GM19455 (cell line): ENCODE data around the gene BEGAIN.

Source experiments
- ATAC-seq: cut with Tn5 transposase; IDR thresholded peaks from one replicate; pipeline ENCODE4 v1.9.1; 2021; ENCODE audit not compliant: unreplicated experiment

Gene BEGAIN

GRCh38 chr14:100539766-100540140, 47.5 kb downstream of the BEGAIN start:
- no peak for ATAC-seq

- no peak for ATAC-seq
Measured at GRCh38 chr14:100539003-100539660, 48.1 kb downstream of the BEGAIN start.

- ATAC-seq: no peak
Measured at GRCh38 chr14:100538351-100539002, 48.7 kb downstream of the BEGAIN start.

- ATAC-seq: no peak
Measured at GRCh38 chr14:100537446-100538350, 49.5 kb downstream of the BEGAIN start.

GRCh38 chr14:100536721-100537445, 50.3 kb downstream of the BEGAIN start:
- ATAC-seq: no peak

GRCh38 chr14:100536121-100536510, 51.1 kb downstream of the BEGAIN start:
- no peak for ATAC-seq

- no peak for ATAC-seq
Measured at GRCh38 chr14:100535287-100536120, 51.7 kb downstream of the BEGAIN start.

GRCh38 chr14:100534528-100535286, 52.5 kb downstream of the BEGAIN start:
- ATAC-seq: no peak

- no peak for ATAC-seq
Measured at GRCh38 chr14:100533656-100534485, 53.3 kb downstream of the BEGAIN start.

- no peak for ATAC-seq
Measured at GRCh38 chr14:100532906-100533655, 54.1 kb downstream of the BEGAIN start.

- ATAC-seq: no peak
Measured at GRCh38 chr14:100532154-100532861, 54.9 kb downstream of the BEGAIN start.

GRCh38 chr14:100531152-100532121, 55.8 kb downstream of the BEGAIN start:
- no peak for ATAC-seq

- ATAC-seq: no peak
Measured at GRCh38 chr14:100530270-100531072, 56.7 kb downstream of the BEGAIN start.

- no peak for ATAC-seq
Measured at GRCh38 chr14:100529561-100530031, 57.6 kb downstream of the BEGAIN start.

GRCh38 chr14:100528962-100529560, 58.2 kb downstream of the BEGAIN start:
- no peak for ATAC-seq
